Measurements from ENCODE around the gene EDIL3. TPM values are rescaled to one million over a fixed set of nuclear protein-coding genes. Genes with fewer than 3 reads are reported as not detected.
A peak's percentile ranks its signal among the peaks of the same experiment; 100 is the strongest.

The EDIL3 gene
- total RNA-seq, 4 donors from 2014 or later = 12.2 to 26.9 (median 16.1) TPM

DNA sequence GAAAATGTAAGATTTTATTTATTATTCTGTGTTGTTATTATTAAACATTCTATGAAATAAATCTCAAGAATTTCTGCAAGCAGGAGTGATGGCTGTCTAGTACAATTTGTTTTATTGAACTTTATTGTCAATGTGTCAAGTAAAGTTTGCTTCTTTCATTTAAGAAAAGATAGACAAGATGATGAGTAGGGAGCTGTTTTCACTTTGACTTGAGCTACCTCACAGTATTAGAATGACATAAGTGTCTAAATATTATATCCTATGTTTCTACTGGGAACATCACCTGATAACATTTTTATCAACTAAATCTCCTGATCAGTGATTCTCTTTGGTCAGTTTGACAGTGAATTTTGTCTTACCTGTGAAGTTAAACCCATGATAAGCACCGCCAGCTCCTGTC lies 12.7 kb upstream of the EDIL3 start:
- 90 to 100% methylated on average over 1 of the region's 1 CpG for WGBS, 2 donors (ENCODE audit: low coverage in 1 of 2)
- no peaks in the 10 kb centered on the region for H3K36me3 ChIP-seq
- TF ChIP-seq POLR2AphosphoS5 (IDR thresholded peaks at IDR 0.05) (no peak), EP300 (IDR thresholded peaks at IDR 0.05) (no peak), POLR2A (IDR thresholded peaks at IDR 0.05) (no peak)
- TF ChIP-seq, protein P1, sequence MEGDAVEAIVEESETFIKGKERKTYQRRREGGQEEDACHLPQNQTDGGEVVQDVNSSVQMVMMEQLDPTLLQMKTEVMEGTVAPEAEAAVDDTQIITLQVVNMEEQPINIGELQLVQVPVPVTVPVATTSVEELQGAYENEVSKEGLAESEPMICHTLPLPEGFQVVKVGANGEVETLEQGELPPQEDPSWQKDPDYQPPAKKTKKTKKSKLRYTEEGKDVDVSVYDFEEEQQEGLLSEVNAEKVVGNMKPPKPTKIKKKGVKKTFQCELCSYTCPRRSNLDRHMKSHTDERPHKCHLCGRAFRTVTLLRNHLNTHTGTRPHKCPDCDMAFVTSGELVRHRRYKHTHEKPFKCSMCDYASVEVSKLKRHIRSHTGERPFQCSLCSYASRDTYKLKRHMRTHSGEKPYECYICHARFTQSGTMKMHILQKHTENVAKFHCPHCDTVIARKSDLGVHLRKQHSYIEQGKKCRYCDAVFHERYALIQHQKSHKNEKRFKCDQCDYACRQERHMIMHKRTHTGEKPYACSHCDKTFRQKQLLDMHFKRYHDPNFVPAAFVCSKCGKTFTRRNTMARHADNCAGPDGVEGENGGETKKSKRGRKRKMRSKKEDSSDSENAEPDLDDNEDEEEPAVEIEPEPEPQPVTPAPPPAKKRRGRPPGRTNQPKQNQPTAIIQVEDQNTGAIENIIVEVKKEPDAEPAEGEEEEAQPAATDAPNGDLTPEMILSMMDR (IDR thresholded peaks at IDR 0.05) = no peak
- H3K9me3 ChIP-seq = no peaks in the 10 kb centered on the region
- H3K27ac ChIP-seq = no peak overlapping the region
- no peaks in the 10 kb centered on the region for H3K27me3 ChIP-seq
- no peak for ATAC-seq
- H3K4me1 ChIP-seq = peaks cover 0 to 6% (median 0%) of the 10 kb centered on the region in 3 donors
- H3K4me3 ChIP-seq = no peak overlapping the region

DNA sequence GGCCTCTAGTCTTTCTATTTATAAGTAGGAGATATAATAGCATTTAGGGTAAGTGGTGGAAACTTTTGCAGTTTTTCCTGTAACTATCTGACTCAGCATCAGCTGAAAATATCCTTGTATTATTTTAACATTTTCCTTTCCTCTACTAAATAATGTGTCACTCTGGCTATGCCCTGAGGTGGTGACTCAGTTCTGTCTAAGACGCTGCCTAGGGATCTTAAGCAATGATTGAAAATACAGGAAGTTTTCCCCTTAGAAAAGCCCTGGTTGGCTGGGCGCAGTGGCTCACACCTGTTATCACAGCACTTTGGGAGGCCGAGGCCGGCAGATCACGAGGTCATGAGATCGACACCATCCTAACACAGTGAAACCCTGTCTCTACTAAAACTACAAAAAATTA lies 9.3 kb upstream of the EDIL3 start:
- no peak for ATAC-seq
- H3K27ac ChIP-seq = no peak overlapping the region

DNA sequence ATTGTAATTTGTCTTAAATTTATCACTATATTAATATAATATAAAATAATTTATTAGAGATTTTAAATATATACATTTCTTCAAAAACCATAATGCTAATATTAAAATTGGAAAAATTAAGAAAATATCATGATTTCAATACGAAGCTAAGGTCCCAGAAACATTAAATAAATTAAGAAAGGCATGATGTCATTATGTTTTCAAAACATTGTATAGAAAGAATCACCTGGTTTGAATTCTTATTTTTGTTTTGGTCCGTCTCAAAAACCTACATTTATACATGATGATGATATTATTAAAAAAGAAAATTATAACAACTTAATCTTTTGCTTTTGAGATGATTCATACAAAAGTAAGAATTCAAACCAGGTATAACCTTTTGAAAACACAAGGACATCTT lies 8.2 kb upstream of the EDIL3 start:
- no peak overlapping the region for H3K27ac ChIP-seq
- WGBS, 2 donors (ENCODE audit: low coverage in 1 of 2) = 87 to 94% methylated on average over 2 of the region's 2 CpGs

More for the DNA sequence above, 9.3 kb upstream of the EDIL3 start:
- H3K9me3 ChIP-seq = no peaks in the 10 kb centered on the region
- H3K36me3 ChIP-seq = no peaks in the 10 kb centered on the region
- H3K4me3 ChIP-seq = no peak overlapping the region
- WGBS, 2 donors (ENCODE audit: low coverage in 1 of 2) = 25 to 71% methylated on average over 1 to 2 of the region's 6 CpGs
- peaks cover 0 to 6% (median 0%) of the 10 kb centered on the region in 3 donors for H3K4me1 ChIP-seq
- no peaks in the 10 kb centered on the region for H3K27me3 ChIP-seq
- no peak for TF ChIP-seq POLR2AphosphoS5 (IDR thresholded peaks at IDR 0.05)
- TF ChIP-seq, protein P1 (IDR thresholded peaks at IDR 0.05) = no peak
- no peak for TF ChIP-seq EP300 (IDR thresholded peaks at IDR 0.05)
- no peak for TF ChIP-seq POLR2A (IDR thresholded peaks at IDR 0.05)

DNA sequence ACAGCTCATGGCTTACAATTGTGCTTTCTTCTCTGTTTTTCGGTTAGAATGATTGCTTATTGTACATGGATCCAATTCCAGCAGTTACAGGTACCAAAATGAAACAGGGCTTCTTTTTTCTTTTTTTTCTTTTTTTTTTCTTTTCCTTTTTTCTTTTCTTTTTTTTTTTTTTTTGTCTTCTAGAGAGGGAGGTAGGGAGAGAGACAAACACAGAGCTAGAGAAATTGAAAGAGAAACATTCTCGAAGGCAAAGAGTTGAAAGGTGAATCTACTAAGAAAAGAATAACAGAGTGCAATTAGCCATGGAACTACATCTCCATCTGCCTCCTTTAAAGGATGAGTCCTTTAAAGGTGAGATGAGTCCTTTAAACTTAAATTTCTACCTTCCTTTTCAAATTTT lies 1.0 kb upstream of the EDIL3 start:
- no peak for ATAC-seq
- TF ChIP-seq POLR2AphosphoS5 (IDR thresholded peaks at IDR 0.05) = no peak
- no peak for TF ChIP-seq POLR2A (IDR thresholded peaks at IDR 0.05)
- TF ChIP-seq, protein P1 (IDR thresholded peaks at IDR 0.05) = no peak
- H3K36me3 ChIP-seq = no peaks in the 10 kb centered on the region
- WGBS, 2 donors (ENCODE audit: low coverage in 1 of 2) = 50 to 68% methylated on average over 1 to 2 of the region's 2 CpGs
- H3K4me1 ChIP-seq = peaks cover 0 to 39% (median 6%) of the 10 kb centered on the region in 3 donors
- H3K4me3 ChIP-seq = peak overlapping the region in 1 of 2 donors; percentile 58
- H3K9me3 ChIP-seq = no peaks in the 10 kb centered on the region
- peak overlapping the region in 1 of 4 donors; percentile 77 for H3K27ac ChIP-seq
- H3K27me3 ChIP-seq = peaks cover 48% of the 10 kb centered on the region

More for the DNA sequence above, 8.2 kb upstream of the EDIL3 start:
- no peak for ATAC-seq
- Histone ChIP-seq H3K9me3 (no peaks in the 10 kb centered on the region), H3K27me3 (no peaks in the 10 kb centered on the region), H3K4me1 (peaks cover 0 to 6% (median 0%) of the 10 kb centered on the region in 3 donors), H3K4me3 (no peak overlapping the region), H3K36me3 (no peaks in the 10 kb centered on the region)
- no peak for TF ChIP-seq POLR2AphosphoS5 (IDR thresholded peaks at IDR 0.05)
- no peak for TF ChIP-seq EP300 (IDR thresholded peaks at IDR 0.05)
- no peak for TF ChIP-seq POLR2A (IDR thresholded peaks at IDR 0.05)
- TF ChIP-seq, protein P1 (IDR thresholded peaks at IDR 0.05) = no peak

DNA sequence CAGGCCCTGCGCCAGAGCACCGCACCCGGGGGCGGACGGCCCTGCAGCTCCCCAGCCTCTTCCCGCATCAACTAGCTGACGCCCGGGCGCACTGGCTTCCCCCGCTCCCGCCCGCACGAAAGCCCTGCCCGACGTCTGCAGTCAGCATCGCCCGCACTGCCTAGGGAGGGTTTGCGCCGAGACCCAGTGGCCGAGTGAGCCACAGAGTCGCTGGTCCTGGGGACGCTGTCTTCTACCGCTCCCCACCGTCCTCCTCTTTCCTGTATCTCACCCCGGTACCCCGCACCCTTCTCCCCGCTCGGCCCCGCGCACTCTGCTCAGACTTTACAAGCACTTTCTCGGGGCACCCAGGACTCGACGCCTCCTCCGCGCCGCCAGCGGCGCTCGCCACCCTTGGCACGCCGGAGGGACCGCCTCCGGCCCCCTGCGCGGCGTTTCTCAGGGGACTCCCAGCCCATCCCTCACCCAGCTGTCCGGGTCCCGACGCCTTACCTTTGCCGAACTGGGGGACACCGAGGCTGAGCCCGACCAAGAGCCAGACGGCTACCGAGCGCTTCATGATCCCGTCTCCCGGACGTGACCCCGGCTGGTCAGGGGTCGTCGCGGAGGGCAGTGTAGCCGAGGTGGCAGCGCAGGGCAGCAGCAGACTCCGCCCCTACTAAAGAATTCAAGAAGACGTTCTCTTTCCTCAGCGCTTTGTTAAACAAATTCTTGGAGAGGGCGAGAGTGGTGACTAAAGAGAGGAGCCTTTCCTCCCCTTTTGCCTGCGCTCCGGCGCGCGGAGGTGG lies 670 bp downstream of the EDIL3 start:
- H3K27me3 ChIP-seq = peaks cover 48% of the 10 kb centered on the region
- TF ChIP-seq, protein P1 (IDR thresholded peaks at IDR 0.05) = no peak
- TF ChIP-seq EP300 (IDR thresholded peaks at IDR 0.05) (no peak), POLR2A (IDR thresholded peaks at IDR 0.05) (no peak), POLR2AphosphoS5 (IDR thresholded peaks at IDR 0.05) (no peak)
- peak; percentile 17 for ATAC-seq
- peak overlapping the region in 3 of 4 donors; percentile 62 to 77 (median 63) for H3K27ac ChIP-seq
- no peaks in the 10 kb centered on the region for H3K36me3 ChIP-seq
- peak overlapping the region; percentile 36 to 58 for H3K4me3 ChIP-seq
- no peaks in the 10 kb centered on the region for H3K9me3 ChIP-seq
- peaks cover 0 to 39% (median 6%) of the 10 kb centered on the region in 3 donors for H3K4me1 ChIP-seq
- WGBS, 2 donors (ENCODE audit: low coverage in 1 of 2) = 0 to 1% methylated on average over 3 to 23 of the region's 73 CpGs

Measured in gastroesophageal sphincter (tissue), 4 donors.